A549 (cell line): Measurements from ENCODE around the gene ABCB1. TPM values are rescaled to one million over a fixed set of nuclear protein-coding genes. Genes with fewer than 3 reads are reported as not detected.

Experiments used
- ATAC-seq, 2 experiments: fragments of 200-7000 bp in 1 of 2; fragments of >200 bp in 1 of 2; cut with Nextera tagmentation in 1 of 2; cut with Tn5 transposase in 1 of 2; 3 replicates each; pipeline versions ENCODE4 v1.8.0 to v1.9.1; 2018 to 2020; ENCODE audit warnings: mild to moderate bottlenecking in 1 of 2, moderate library complexity in 1 of 2
- CTCF ChIA-PET: fragments of 300-600 bp; sonication (Branson Sonifier 250); formaldehyde crosslinking; extraction: SDS; loops from one replicate; lab custom pipeline; 2021; ENCODE audit warnings: antibody characterized with exemption, inconsistent platforms; lab: Yijun Ruan, JAX
- POLR2A ChIA-PET: fragments of 350-600 bp; formaldehyde crosslinking; extraction: SDS; loops from one replicate; lab custom pipeline; 2021; ENCODE audit warnings: antibody characterized with exemption, inconsistent platforms; lab: Yijun Ruan, JAX
- DNase-seq, 2 experiments: peaks; one replicate each; pipeline versions ENCODE4 v3.0.0 to v3.0.0-alpha.2; 2011 to 2016; ENCODE audit warnings: low read depth in 1 of 2, low spot score in 1 of 2
- FAIRE-seq: peaks from 2 replicates; lab custom pipeline; 2011; peaks lifted over from hg19 to GRCh38; lab: Jason Lieb, UNC
- H3K27ac ChIP-seq, 2 experiments: fragments of >200 bp; sonication (Bioruptor Twin); formaldehyde crosslinking; 3 replicates each; pipeline ENCODE4 v1.5.1; 2016 to 2017
- H3K4me1 ChIP-seq: fragments of >200 bp; sonication (Bioruptor Twin); formaldehyde crosslinking; 3 replicates; pipeline ENCODE4 v1.6.1; 2016
- H3K4me2 ChIP-seq: fragments of >200 bp; sonication (Bioruptor Twin); formaldehyde crosslinking; 3 replicates; pipeline ENCODE4 v1.6.1; 2016
- H3K4me3 ChIP-seq: fragments of >200 bp; sonication (Bioruptor Twin); formaldehyde crosslinking; 3 replicates; pipeline ENCODE4 v1.5.1; 2016
- H3K9me3 ChIP-seq: fragments of >200 bp; sonication (Bioruptor Twin); formaldehyde crosslinking; 3 replicates; pipeline ENCODE4 v1.6.1; 2016
- CBX8 ChIP-seq: fragments of 200-600 bp; sonication (generic); IDR thresholded peaks from 2 replicates; pipeline ENCODE4 v1.6.1; 2016
- CEBPB ChIP-seq, 2 experiments: fragments of >200 bp in 1 of 2; sonication (Bioruptor Twin) in 1 of 2; formaldehyde crosslinking in 1 of 2; IDR thresholded peaks; 2 replicates each; pipeline ENCODE4 v1.6.1; 2012 to 2016
- CHD2 ChIP-seq: fragments of 150-350 bp; IDR thresholded peaks from 2 replicates; pipeline ENCODE4 v1.6.1; 2014; ENCODE audit warnings: low read length; ENCODE audit not compliant: partially characterized antibody
- CHD4 ChIP-seq: fragments of 200-600 bp; sonication (generic); IDR thresholded peaks from 2 replicates; pipeline ENCODE4 v1.6.1; 2016; ENCODE audit warnings: antibody characterized with exemption, mild to moderate bottlenecking, borderline replicate concordance
- CTCF ChIP-seq: fragments of >200 bp; sonication (Bioruptor Twin); formaldehyde crosslinking; IDR thresholded peaks from 3 replicates; pipeline ENCODE4 v1.5.1; 2016
- EHF ChIP-seq: fragments of 250-450 bp; sonication (Bioruptor Pico); IDR thresholded peaks from 2 replicates; pipeline ENCODE4 v1.5.0; 2020; ENCODE audit warnings: mild to moderate bottlenecking
- EHMT2 ChIP-seq: fragments of 200-600 bp; sonication (generic); IDR thresholded peaks from 2 replicates; pipeline ENCODE4 v1.6.1; 2016; ENCODE audit warnings: antibody characterized with exemption, low read depth, mild to moderate bottlenecking, moderate library complexity
- EP300 ChIP-seq, 2 experiments: fragments of >200 bp; sonication (Bioruptor Twin); formaldehyde crosslinking; IDR thresholded peaks; 2 replicates in 1 of 2; 3 replicates in 1 of 2; pipeline ENCODE4 v1.6.1; 2016 to 2017
- ESRRA ChIP-seq: fragments of 150-350 bp; IDR thresholded peaks from 2 replicates; pipeline ENCODE4 v1.6.1; 2014; ENCODE audit warnings: mild to moderate bottlenecking, low read length, borderline replicate concordance
- FOSB ChIP-seq: fragments of 250-450 bp; sonication (Bioruptor Pico); IDR thresholded peaks from 2 replicates; pipeline ENCODE4 v1.5.0; 2020; ENCODE audit warnings: mild to moderate bottlenecking, moderate library complexity
- FOSL2 ChIP-seq, 2 experiments: fragments of 450-650 bp in 1 of 2; fragments of >200 bp in 1 of 2; sonication (Bioruptor Twin) in 1 of 2; formaldehyde crosslinking; IDR thresholded peaks; 2 replicates each; pipeline versions ENCODE4 v1.5.0 to v1.6.1; 2016 to 2020; ENCODE audit warnings: mild to moderate bottlenecking in 1 of 2, moderate library complexity in 1 of 2
- HES2 ChIP-seq: fragments of >200 bp; sonication (Bioruptor Twin); formaldehyde crosslinking; IDR thresholded peaks from 2 replicates; pipeline ENCODE4 v1.6.1; 2016
- HOXA7 ChIP-seq: fragments of 250-450 bp; sonication (Bioruptor Pico); IDR thresholded peaks from 2 replicates; pipeline ENCODE4 v1.5.0; 2020; ENCODE audit warnings: mild to moderate bottlenecking, moderate library complexity
- HOXB13 ChIP-seq: fragments of 250-450 bp; sonication (Bioruptor Pico); IDR thresholded peaks from 2 replicates; pipeline ENCODE4 v1.5.0; 2020; ENCODE audit warnings: low read depth, mild to moderate bottlenecking, moderate library complexity
- JUNB ChIP-seq: fragments of >200 bp; sonication (Bioruptor Twin); formaldehyde crosslinking; IDR thresholded peaks from 2 replicates; pipeline ENCODE4 v1.6.1; 2016
- KDM1A ChIP-seq: fragments of 200-600 bp; sonication (generic); IDR thresholded peaks from 2 replicates; pipeline ENCODE4 v1.6.1; 2016; ENCODE audit warnings: low read depth, mild to moderate bottlenecking
- KDM5A ChIP-seq: fragments of 200-600 bp; sonication (generic); IDR thresholded peaks from 2 replicates; pipeline ENCODE4 v1.6.1; 2016; ENCODE audit warnings: antibody characterized with exemption, mild to moderate bottlenecking
- MAFK ChIP-seq: fragments of 450-650 bp; IDR thresholded peaks from 2 replicates; pipeline ENCODE4 v1.6.1; 2014; ENCODE audit not compliant: partially characterized antibody
- MAZ ChIP-seq: fragments of 150-350 bp; IDR thresholded peaks from 2 replicates; pipeline ENCODE4 v1.6.1; 2014; ENCODE audit warnings: antibody characterized with exemption, low read depth, low read length, borderline replicate concordance
- NFE2L2 ChIP-seq: fragments of 150-350 bp; conservative IDR thresholded peaks from 2 replicates; pipeline ENCODE4 v1.6.1; 2014; ENCODE audit warnings: low read length
- NPAS2 ChIP-seq: fragments of 250-450 bp; sonication (Bioruptor Pico); IDR thresholded peaks from 2 replicates; pipeline ENCODE4 v1.8.0; 2022; ENCODE audit warnings: mild to moderate bottlenecking, moderate library complexity, borderline replicate concordance
- NR3C1 ChIP-seq: fragments of >200 bp; sonication (Bioruptor Twin); formaldehyde crosslinking; IDR thresholded peaks from 3 replicates; pipeline ENCODE4 v1.6.1; 2017
- PBX3 ChIP-seq: IDR thresholded peaks from 2 replicates; pipeline ENCODE4 v1.6.1; 2012
- POLR2AphosphoS2 ChIP-seq: conservative IDR thresholded peaks from 2 replicates; pipeline ENCODE4 v1.6.1; 2012; ENCODE audit warnings: low read length, improper control_type of control experiment, inconsistent platforms
- RARB ChIP-seq: fragments of 250-450 bp; sonication (Bioruptor Pico); IDR thresholded peaks from 2 replicates; pipeline ENCODE4 v1.8.0; 2021; ENCODE audit warnings: mild to moderate bottlenecking, moderate library complexity
- REST ChIP-seq: fragments of 200-600 bp; sonication (generic); IDR thresholded peaks from 2 replicates; pipeline ENCODE4 v1.6.1; 2016; ENCODE audit warnings: antibody characterized with exemption, mild to moderate bottlenecking, moderate library complexity
- SMC3 ChIP-seq: fragments of >200 bp; sonication (Bioruptor Twin); formaldehyde crosslinking; IDR thresholded peaks from 3 replicates; pipeline ENCODE4 v1.6.1; 2018; ENCODE audit warnings: inconsistent platforms
- SREBF2 ChIP-seq: fragments of 450-650 bp; IDR thresholded peaks from 2 replicates; pipeline ENCODE4 v1.6.1; 2014; ENCODE audit warnings: mild to moderate bottlenecking, moderate library complexity
- ZNF302 ChIP-seq: fragments of 250-450 bp; sonication (Bioruptor Pico); IDR thresholded peaks from 2 replicates; pipeline ENCODE4 v1.9.0; 2021; ENCODE audit warnings: inconsistent platforms, mild to moderate bottlenecking, moderate library complexity
- WGBS: methylation state at CpG from one replicate; pipeline ENCODE4 v1.1.6; 2017; ENCODE audit errors: missing lambda C conversion rate; 5-methylcytosine and 5-hydroxymethylcytosine counted together
- polyA plus RNA-seq, 4 experiments: library from polyadenylated mRNA; depleted of rRNA in 3 of 4; stranded (reverse); fragments of >200 nt; fragmentation: RNase III in 1 of 4; extraction: RNeasy Plus Mini Kit Qiagen cat#74134 plus additional on column Dnase treatment in 1 of 4; gene quantifications; 2 replicates in 3 of 4; 3 replicates in 1 of 4; pipeline ENCODE4 v1.2.3, GENCODE V29; 2011 to 2017

Gene ABCB1
- polyA plus RNA-seq, 2 of the 4 experiments (the other 2 are of a cell fraction), result 0.05 TPM; not detected in 1

GRCh38 chr7:87590578-87590977 is 10.1 kb downstream of the ABCB1 start:
- ATAC-seq, result no peak
- H3K4me3 ChIP-seq, result no peak overlapping the region
- DNase-seq, result no peak
- no peak overlapping the region for H3K27ac ChIP-seq
- CTCF ChIA-PET, result no interaction called here
- no peak for FAIRE-seq
- POLR2A ChIA-PET, result no interaction called here
- H3K9me3 ChIP-seq, result no peaks in the 10 kb centered on the region
- no peak for TF ChIP-seq EHMT2
- no peak for TF ChIP-seq PBX3
- TF ChIP-seq EP300 (IDR thresholded peaks at IDR 0.05), result no peak
- TF ChIP-seq FOSL2 (IDR thresholded peaks at IDR 0.05), result no peak
- TF ChIP-seq FOSL2 (CRISPR knock-in tag; IDR thresholded peaks at IDR 0.05), result no peak
- no peak for TF ChIP-seq ESRRA
- TF ChIP-seq KDM1A, result no peak
- TF ChIP-seq HES2, result no peak
- no peak for TF ChIP-seq ZNF302 (CRISPR knock-in tag)
- no peak for TF ChIP-seq HOXB13 (CRISPR knock-in tag)
- TF ChIP-seq JUNB, result no peak
- no peak for TF ChIP-seq CTCF
- no peak for TF ChIP-seq SREBF2
- TF ChIP-seq NFE2L2, result no peak
- no peak for TF ChIP-seq FOSB (CRISPR knock-in tag)
- TF ChIP-seq CHD4, result no peak
- TF ChIP-seq MAZ, result no peak
- TF ChIP-seq CBX8, result no peak
- TF ChIP-seq REST, result no peak
- no peaks in the 10 kb centered on the region for H3K4me1 ChIP-seq
- no peak overlapping the region for H3K4me2 ChIP-seq

GRCh38 chr7:87589631-87590030 is 11.1 kb downstream of the ABCB1 start:
- H3K4me1 ChIP-seq, result no peaks in the 10 kb centered on the region
- ChIA-PET POLR2A (no interaction called here), CTCF (no interaction called here)
- FAIRE-seq (no peak), ATAC-seq (no peak), DNase-seq (no peak)
- H3K4me3 ChIP-seq, result no peak overlapping the region
- TF ChIP-seq EP300 (IDR thresholded peaks at IDR 0.05) (no peak), MAFK (no peak), POLR2AphosphoS2 (no peak), KDM5A (no peak), CBX8 (no peak), HES2 (no peak), EHMT2 (no peak), NPAS2 (no peak), HOXA7 (CRISPR knock-in tag) (no peak), SMC3 (no peak), CEBPB (IDR thresholded peaks at IDR 0.05) (no peak), RARB (no peak), NR3C1 (no peak), CHD2 (no peak), EHF (CRISPR knock-in tag) (no peak)
- no peak overlapping the region for H3K27ac ChIP-seq
- H3K4me2 ChIP-seq, result no peak overlapping the region
- H3K9me3 ChIP-seq, result no peaks in the 10 kb centered on the region
- WGBS, result 0% methylated on average over 1 of the region's 1 CpG
